Gastroesophageal sphincter (tissue), 3 donors: ENCODE data around the gene TSPAN13.

Source experiments
- EP300 ChIP-seq: sonication (generic); formaldehyde crosslinking; IDR thresholded peaks from one replicate; pipeline ENCODE4 v1.6.1; 2017; ENCODE audit warnings: antibody characterized with exemption, mild to moderate bottlenecking
- POLR2A ChIP-seq, 2 donors: fragments of 450-650 bp; IDR thresholded peaks; one replicate each; pipeline ENCODE4 v1.6.1; 2017; ENCODE audit warnings: antibody characterized with exemption in 2 of 2, mild to moderate bottlenecking in 2 of 2, moderate library complexity in 1 of 2
- POLR2AphosphoS5 ChIP-seq: sonication (generic); formaldehyde crosslinking; IDR thresholded peaks from one replicate; pipeline ENCODE4 v1.6.1; 2017; ENCODE audit warnings: antibody characterized with exemption
- TF ChIP-seq, protein P1 (sequence below), 4 experiments: fragments of 200-600 bp in 2 of 4; fragments of 450-650 bp in 2 of 4; sonication (generic) in 1 of 4; IDR thresholded peaks; one replicate each; pipeline ENCODE4 v1.5.1; 2017 to 2019; ENCODE audit warnings: antibody characterized with exemption in 4 of 4, mild to moderate bottlenecking in 2 of 4, moderate library complexity in 2 of 4

DNA sequence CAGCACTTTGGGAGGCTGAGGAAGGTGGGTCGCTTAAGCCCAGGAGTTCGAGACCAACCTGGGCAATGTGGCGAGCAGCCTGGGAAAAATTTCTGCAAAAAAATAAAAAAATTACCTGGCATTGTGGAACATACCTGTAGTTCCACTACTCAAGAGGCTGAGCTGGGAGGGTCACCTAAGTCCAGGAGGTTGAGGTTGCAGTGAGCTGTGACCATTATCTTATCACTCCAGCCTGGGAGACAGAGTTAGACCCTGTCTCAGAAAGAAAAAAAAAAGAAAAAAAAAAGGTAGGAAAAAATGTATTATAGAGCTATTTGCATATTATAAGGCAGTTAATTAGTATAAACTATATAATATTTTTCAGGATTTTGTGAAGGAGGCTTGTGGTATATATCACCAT is 11.0 kb upstream of the TSPAN13 start:
- TF ChIP-seq, protein P1, sequence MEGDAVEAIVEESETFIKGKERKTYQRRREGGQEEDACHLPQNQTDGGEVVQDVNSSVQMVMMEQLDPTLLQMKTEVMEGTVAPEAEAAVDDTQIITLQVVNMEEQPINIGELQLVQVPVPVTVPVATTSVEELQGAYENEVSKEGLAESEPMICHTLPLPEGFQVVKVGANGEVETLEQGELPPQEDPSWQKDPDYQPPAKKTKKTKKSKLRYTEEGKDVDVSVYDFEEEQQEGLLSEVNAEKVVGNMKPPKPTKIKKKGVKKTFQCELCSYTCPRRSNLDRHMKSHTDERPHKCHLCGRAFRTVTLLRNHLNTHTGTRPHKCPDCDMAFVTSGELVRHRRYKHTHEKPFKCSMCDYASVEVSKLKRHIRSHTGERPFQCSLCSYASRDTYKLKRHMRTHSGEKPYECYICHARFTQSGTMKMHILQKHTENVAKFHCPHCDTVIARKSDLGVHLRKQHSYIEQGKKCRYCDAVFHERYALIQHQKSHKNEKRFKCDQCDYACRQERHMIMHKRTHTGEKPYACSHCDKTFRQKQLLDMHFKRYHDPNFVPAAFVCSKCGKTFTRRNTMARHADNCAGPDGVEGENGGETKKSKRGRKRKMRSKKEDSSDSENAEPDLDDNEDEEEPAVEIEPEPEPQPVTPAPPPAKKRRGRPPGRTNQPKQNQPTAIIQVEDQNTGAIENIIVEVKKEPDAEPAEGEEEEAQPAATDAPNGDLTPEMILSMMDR (IDR thresholded peaks at IDR 0.05), result no peak
- TF ChIP-seq POLR2A (IDR thresholded peaks at IDR 0.05) (no peak), EP300 (no peak), POLR2AphosphoS5 (no peak)
